GM12864 (cell line): ENCODE data around the gene CNN2.

Experiments
- DNase-seq: peaks from one replicate; pipeline ENCODE4 v3.0.0-alpha.2; 2011; ENCODE audit warnings: low read depth
- H3K4me3 ChIP-seq: 2 replicates; pipeline ENCODE4 v1.5.1; 2011; ENCODE audit warnings: mild to moderate bottlenecking, low read depth, low read length, control low read depth
- CTCF ChIP-seq: IDR thresholded peaks from 2 replicates; pipeline ENCODE4 v1.5.1; 2011; ENCODE audit warnings: low read depth, mild to moderate bottlenecking, moderate library complexity, low read length, control low read depth, inconsistent platforms; ENCODE audit errors: missing control alignments

The CNN2 gene

GRCh38 chr19:996051-996838 lies 30.2 kb upstream of the CNN2 start:
- DNase-seq = no peak
- no peak for TF ChIP-seq CTCF
- no peak overlapping the region for H3K4me3 ChIP-seq

GRCh38 chr19:998064-998463 lies 28.3 kb upstream of the CNN2 start:
- no peak for DNase-seq
- H3K4me3 ChIP-seq = no peak overlapping the region
- no peak for TF ChIP-seq CTCF

GRCh38 chr19:999379-999719 lies 27.1 kb upstream of the CNN2 start:
- H3K4me3 ChIP-seq = no peak overlapping the region
- no peak for TF ChIP-seq CTCF
- no peak for DNase-seq

- H3K4me3 ChIP-seq = no peak within 1 kb of the TSS
- DNase-seq = no peak
- peak; percentile 52 for TF ChIP-seq CTCF
Measured at GRCh38 chr19:1000095-1000494, 26.3 kb upstream of the CNN2 start, which contains the start of gene GRIN3B. GRIN3B (plus strand) TSS chr19:1000419; CDS start chr19:1000438, 19 bp downstream.

- no peak for TF ChIP-seq CTCF
- H3K4me3 ChIP-seq = no peak overlapping the region
- DNase-seq = no peak
Measured at GRCh38 chr19:1000591-1001537, 25.5 kb upstream of the CNN2 start.

GRCh38 chr19:1001538-1002166 lies 24.8 kb upstream of the CNN2 start:
- DNase-seq = no peak
- no peak overlapping the region for H3K4me3 ChIP-seq
- peak; percentile 91 for TF ChIP-seq CTCF
